H1 (cell line): ENCODE measurements around the gene RCSD1. TPM values are rescaled to one million over a fixed set of nuclear protein-coding genes. Genes with fewer than 3 reads are reported as not detected.
A peak's percentile ranks its signal among the peaks of the same experiment; 100 is the strongest.

Experiments
- CTCF ChIA-PET: fragments of 300-600 bp; sonication (Branson Sonifier 250); formaldehyde crosslinking; loops from one replicate; lab custom pipeline; 2021; ENCODE audit not compliant: partially characterized antibody; lab: Charles Lee
- POLR2A ChIA-PET: fragments of 300-600 bp; sonication (Branson Sonifier 250); formaldehyde crosslinking; loops from one replicate; lab custom pipeline; 2021; ENCODE audit warnings: inconsistent platforms; ENCODE audit not compliant: partially characterized antibody; lab: Charles Lee
- DNase-seq, 2 experiments: peaks; one replicate each; pipeline versions ENCODE4 v3.0.0 to v3.0.0-alpha.2; 2010 to 2022; ENCODE audit warnings: low spot score in 2 of 2, low read depth in 1 of 2, mixed read lengths in 1 of 2
- FAIRE-seq: peaks from 2 replicates; lab custom pipeline; 2011; peaks lifted over from hg19 to GRCh38; lab: Jason Lieb, UNC
- H2AFZ ChIP-seq: 2 replicates; pipeline ENCODE4 v1.8.1; 2012; ENCODE audit warnings: low read length, inconsistent platforms
- H2AK5ac ChIP-seq: 2 replicates; pipeline ENCODE4 v1.6.1; 2013; ENCODE audit warnings: low read depth, low read length
- H2BK120ac ChIP-seq: replicated peaks from 2 replicates; pipeline ENCODE3; 2013; ENCODE audit warnings: low read depth, low read length, inconsistent platforms
- H2BK12ac ChIP-seq: 2 replicates; pipeline ENCODE4 v1.6.1; 2013; ENCODE audit warnings: low read depth, low read length
- H2BK15ac ChIP-seq: 2 replicates; pipeline ENCODE4 v1.6.1; 2013; ENCODE audit warnings: low read length
- H2BK20ac ChIP-seq: 2 replicates; pipeline ENCODE4 v1.6.1; 2013; ENCODE audit warnings: low read length
- H2BK5ac ChIP-seq: 2 replicates; pipeline ENCODE4 v1.6.1; 2013; ENCODE audit warnings: low read depth, low read length
- H3K14ac ChIP-seq: 2 replicates; pipeline ENCODE4 v1.6.1; 2013; ENCODE audit warnings: inconsistent platforms; ENCODE audit not compliant: insufficient read length
- H3K18ac ChIP-seq: 2 replicates; pipeline ENCODE4 v1.6.1; 2013; ENCODE audit warnings: low read length; ENCODE audit errors: extremely low read depth
- H3K23ac ChIP-seq: 2 replicates; pipeline ENCODE4 v1.6.1; 2013; ENCODE audit warnings: inconsistent platforms; ENCODE audit not compliant: insufficient read length
- H3K23me2 ChIP-seq: 2 replicates; pipeline ENCODE4 v1.6.1; 2013; ENCODE audit warnings: low read depth, low read length
- H3K27ac ChIP-seq: 2 replicates; pipeline ENCODE4 v1.6.1; 2011; ENCODE audit warnings: low read depth, low read length, inconsistent platforms
- H3K27me3 ChIP-seq, 4 experiments: replicated peaks in 1 of 4; 1 replicate in 1 of 4; 2 replicates in 3 of 4; pipeline versions ENCODE4 v1.6.1 to v1.8.1; 2011 to 2013; ENCODE audit warnings: low read length in 3 of 4, mild to moderate bottlenecking in 3 of 4, inconsistent platforms in 2 of 4, mixed read lengths in 2 of 4, moderate library complexity in 1 of 4; ENCODE audit not compliant: control insufficient read depth in 3 of 4, insufficient read depth in 3 of 4; ENCODE audit errors: extremely low read depth in 1 of 4
- H3K36me3 ChIP-seq, 4 experiments: 2 replicates each; pipeline versions ENCODE4 v1.6.1 to v1.8.1; 2011 to 2013; ENCODE audit warnings: mild to moderate bottlenecking in 4 of 4, low read length in 3 of 4, moderate library complexity in 2 of 4, control low read depth in 1 of 4, inconsistent platforms in 1 of 4; ENCODE audit not compliant: insufficient read depth in 4 of 4, control insufficient read depth in 2 of 4
- H3K4ac ChIP-seq: replicated peaks from 2 replicates; pipeline ENCODE3; 2013; ENCODE audit warnings: low read length, low read depth, mixed read lengths, inconsistent platforms; ENCODE audit not compliant: insufficient read length
- H3K4me1 ChIP-seq, 4 experiments: replicated peaks in 1 of 4; 1 replicate in 1 of 4; 2 replicates in 3 of 4; pipeline versions ENCODE4 v1.6.1 to v1.8.1; 2011 to 2013; ENCODE audit warnings: low read length in 3 of 4, inconsistent platforms in 2 of 4, mixed read lengths in 1 of 4; ENCODE audit not compliant: insufficient read depth in 4 of 4, control insufficient read depth in 3 of 4
- H3K4me2 ChIP-seq, 2 experiments: 2 replicates each; pipeline versions ENCODE4 v1.6.1 to v1.8.1; 2011 to 2013; ENCODE audit warnings: low read depth in 2 of 2, low read length in 2 of 2, control low read depth in 1 of 2, inconsistent platforms in 1 of 2, mild to moderate bottlenecking in 1 of 2; ENCODE audit not compliant: insufficient read depth in 1 of 2
- H3K4me3 ChIP-seq, 4 experiments: fragments of 200-600, 300-600 bp in 1 of 4; sonication (generic), shearing (Covaris generic), sonication (Bioruptor Twin) in 1 of 4; 2 replicates each; pipeline versions ENCODE4 v1.5.1 to v1.8.1; 2011 to 2016; ENCODE audit warnings: low read length in 4 of 4, low read depth in 3 of 4, control low read depth in 2 of 4, inconsistent platforms in 2 of 4, mild to moderate bottlenecking in 2 of 4, mixed read lengths in 1 of 4, moderate library complexity in 1 of 4; ENCODE audit not compliant: insufficient read depth in 2 of 4; ENCODE audit errors: extremely low read depth in 1 of 4
- H3K56ac ChIP-seq: replicated peaks from 2 replicates; pipeline ENCODE3; 2013; ENCODE audit warnings: low read depth, mild to moderate bottlenecking, mixed read lengths, low read length, inconsistent platforms; ENCODE audit not compliant: insufficient read length
- H3K79me1 ChIP-seq: 2 replicates; pipeline ENCODE4 v1.6.1; 2013; ENCODE audit warnings: low read depth, low read length, control low read depth
- H3K79me2 ChIP-seq, 2 experiments: 2 replicates each; pipeline versions ENCODE4 v1.6.1 to v1.8.1; 2012 to 2013; ENCODE audit warnings: low read length in 2 of 2, mild to moderate bottlenecking in 2 of 2, inconsistent platforms in 1 of 2; ENCODE audit not compliant: insufficient read depth in 2 of 2, control insufficient read depth in 1 of 2
- H3K9ac ChIP-seq, 4 experiments: replicated peaks in 1 of 4; 1 replicate in 1 of 4; 2 replicates in 3 of 4; pipeline versions ENCODE4 v1.6.1 to v1.8.1; 2011 to 2013; ENCODE audit warnings: low read depth in 3 of 4, low read length in 3 of 4, control low read depth in 2 of 4, mild to moderate bottlenecking in 2 of 4, moderate library complexity in 2 of 4, inconsistent platforms in 1 of 4; ENCODE audit errors: extremely low read depth in 1 of 4
- H3K9me3 ChIP-seq, 2 experiments: 2 replicates each; pipeline versions ENCODE4 v1.6.1 to v1.8.1; 2012 to 2013; ENCODE audit warnings: mild to moderate bottlenecking in 2 of 2, moderate library complexity in 2 of 2, control low read depth in 1 of 2, inconsistent platforms in 1 of 2, low read depth in 1 of 2, low read length in 1 of 2, mixed read lengths in 1 of 2; ENCODE audit not compliant: insufficient read depth in 2 of 2
- H4K20me1 ChIP-seq, 2 experiments: replicated peaks in 1 of 2; 2 replicates each; pipeline versions ENCODE3 to v1.8.1; 2011 to 2013; ENCODE audit warnings: inconsistent platforms in 2 of 2, low read length in 2 of 2, mild to moderate bottlenecking in 1 of 2; ENCODE audit not compliant: insufficient read depth in 2 of 2, control insufficient read depth in 1 of 2
- H4K5ac ChIP-seq: 2 replicates; pipeline ENCODE4 v1.6.1; 2013; ENCODE audit warnings: low read length, low read depth, mixed read lengths, inconsistent platforms; ENCODE audit not compliant: insufficient read length
- H4K8ac ChIP-seq: 2 replicates; pipeline ENCODE4 v1.8.0; 2013; ENCODE audit warnings: mild to moderate bottlenecking, moderate library complexity, low read length, inconsistent platforms; ENCODE audit not compliant: insufficient read depth; ENCODE audit errors: extremely low read depth
- H4K91ac ChIP-seq: replicated peaks from 2 replicates; pipeline ENCODE3; 2013; ENCODE audit warnings: low read length, mixed read lengths, inconsistent platforms; ENCODE audit not compliant: insufficient read length
- ATF2 ChIP-seq: IDR thresholded peaks from 2 replicates; pipeline ENCODE4 v1.6.1; 2012; ENCODE audit warnings: low read length, inconsistent platforms
- CTBP2 ChIP-seq: IDR thresholded peaks from 2 replicates; pipeline ENCODE4 v1.7.0; 2011; ENCODE audit warnings: borderline replicate concordance, mild to moderate bottlenecking, moderate library complexity, mixed read lengths, low read length; ENCODE audit not compliant: insufficient read depth, insufficient read length
- E2F6 ChIP-seq: IDR thresholded peaks from 2 replicates; pipeline ENCODE4 v1.6.1; 2012; ENCODE audit warnings: inconsistent platforms
- HDAC6 ChIP-seq: IDR thresholded peaks from one replicate; pipeline ENCODE4 v1.7.1; 2012; ENCODE audit warnings: low read depth, mild to moderate bottlenecking, inconsistent platforms, low read length, moderate library complexity
- RFX5 ChIP-seq: IDR thresholded peaks from 2 replicates; pipeline ENCODE4 v1.6.1; 2011; ENCODE audit warnings: low read depth, low read length, improper control_type of control experiment, borderline replicate concordance
- RNF2 ChIP-seq: fragments of 200-900, 300-1000 bp; sonication (generic); IDR thresholded peaks from 2 replicates; pipeline ENCODE4 v1.7.1; 2016; ENCODE audit warnings: borderline replicate concordance, low read depth, mild to moderate bottlenecking, antibody characterized with exemption, low read length; ENCODE audit not compliant: poor library complexity, severe bottlenecking; ENCODE audit errors: missing control alignments
- SIN3A ChIP-seq, 2 experiments: IDR thresholded peaks in 1 of 2; conservative IDR thresholded peaks in 1 of 2; 2 replicates each; pipeline ENCODE4 v1.6.1; 2011 to 2012; ENCODE audit warnings: low read length in 2 of 2, improper control_type of control experiment in 1 of 2, low read depth in 1 of 2, mild to moderate bottlenecking in 1 of 2
- SIRT6 ChIP-seq: IDR thresholded peaks from one replicate; pipeline ENCODE4 v1.7.1; 2012; ENCODE audit warnings: low read length, inconsistent platforms
- WGBS, 2 experiments: shearing (Covaris generic) in 1 of 2; methylation state at CpG; one replicate each; pipeline versions ENCODE4 v1.1.6 to v1.1.7; 2013 to 2015; ENCODE audit warnings: low lambda C conversion rate in 2 of 2, mixed read lengths in 2 of 2, inconsistent platforms in 1 of 2, low coverage in 1 of 2, missing lambda C conversion rate in 1 of 2; ENCODE audit not compliant: insufficient replicate concordance in 2 of 2, insufficient coverage in 1 of 2, insufficient read length in 1 of 2; ENCODE audit errors: extremely low coverage in 1 of 2, missing lambda C conversion rate in 1 of 2; 5-methylcytosine and 5-hydroxymethylcytosine counted together
- polyA plus RNA-seq, 7 experiments: library from polyadenylated mRNA; depleted of rRNA in 3 of 7; stranded (reverse) in 5 of 7; unstranded in 2 of 7; fragments of >200 nt in 5 of 7; fragments of 200-250 nt in 2 of 7; gene quantifications; 1 replicate in 5 of 7; 2 replicates in 1 of 7; 4 replicates in 1 of 7; pipeline versions ENCODE4 v1.2.1 to v1.2.3, GENCODE V29; 2011 to 2013; ENCODE audit warnings: missing spikeins in 2 of 7, mixed read lengths in 2 of 7
- total RNA-seq: library from RNA; stranded (reverse); fragmentation: NEBNext Ultra II Directional; extraction: Animal tissue kit (Norgen Biotek cat#: 25700); gene quantifications from 2 replicates; pipeline ENCODE4 v1.2.1, GENCODE V29; 2021

RCSD1 gene
- total and polyA plus RNA-seq, 2 of the 8 experiments (the other 6 are each of a cell fraction or from before 2014, with no cell fraction given) = 0.47 to 0.69 TPM

- H2AFZ ChIP-seq = peak overlapping the region; percentile 46
- peaks cover 0 to 18% of the 10 kb centered on the region in 2 experiments; a peak in 3 of 4 replicates for H3K79me2 ChIP-seq
- H3K9me3 ChIP-seq = no peaks in the 10 kb centered on the region
- H3K9ac ChIP-seq = no peak overlapping the region; a peak in 1 of 7 replicates
- H3K4me3 ChIP-seq = no peak overlapping the region
- no peak overlapping the region for H3K14ac ChIP-seq
- no peaks in the 10 kb centered on the region; the same call in 1 of the 2 replicates for H3K23me2 ChIP-seq
- peaks cover 2 to 4% (median 3%) of the 10 kb centered on the region in 4 experiments; a peak in 3 of 7 replicates for H3K4me1 ChIP-seq
- DNase-seq (no peak), FAIRE-seq (no peak)
- H2BK12ac ChIP-seq = no peak overlapping the region
- no peak overlapping the region for H4K5ac ChIP-seq
- H3K4ac ChIP-seq = no peak overlapping the region
- no peak overlapping the region for H3K4me2 ChIP-seq
- ChIA-PET POLR2A (no interaction called here), CTCF (interaction anchor here (1.3 kb wide), 1 partner anchor 110 kb away, joined by 4 read pairs; no protein-coding TSS in a partner anchor)
- no peak overlapping the region for H2BK120ac ChIP-seq
- no peak overlapping the region for H2BK5ac ChIP-seq
- WGBS, 2 experiments = 76% methylated on average over 7 of the region's 7 CpGs; no CpG with 5 or more reads in 1 of the 2 experiments
- H3K23ac ChIP-seq = no peak overlapping the region
- peaks cover 4% of the 10 kb centered on the region; the same call in 1 of the 2 replicates for H3K79me1 ChIP-seq
- H2AK5ac ChIP-seq = no peak overlapping the region
- H4K91ac ChIP-seq = no peak overlapping the region
- no peak overlapping the region for H2BK15ac ChIP-seq
- no peak overlapping the region for H3K56ac ChIP-seq
- peaks cover 3 to 7% of the 10 kb centered on the region in 2 experiments for H4K20me1 ChIP-seq
- H3K27ac ChIP-seq = no peak overlapping the region
- H3K27me3 ChIP-seq = no peaks in the 10 kb centered on the region
- H2BK20ac ChIP-seq = no peak overlapping the region
- no peak overlapping the region for H3K18ac ChIP-seq
- H3K36me3 ChIP-seq = no peaks in the 10 kb centered on the region
- no peak overlapping the region for H4K8ac ChIP-seq
- TF ChIP-seq SIN3A (conservative IDR thresholded peaks at IDR 0.05 in 1 of 2, IDR thresholded peaks at IDR 0.05 in 1 of 2; ENCODE audit: low read depth in 1 of 2, low read length in 2 of 2) = no peak
- TF ChIP-seq RNF2 = no peak
- no peak for TF ChIP-seq HDAC6
- no peak for TF ChIP-seq CTBP2
- TF ChIP-seq SIRT6 = no peak
- TF ChIP-seq E2F6 = no peak
- no peak for TF ChIP-seq ATF2
- TF ChIP-seq RFX5 = no peak
Observed at GRCh38 chr1:167718914-167719691, 89.1 kb downstream of the RCSD1 start.
